Measurements from ENCODE around the gene HLA-DQA2. TPM values are rescaled to one million over a fixed set of nuclear protein-coding genes. Genes with fewer than 3 reads are reported as not detected.
"Not testable (repeated sequence)": the region's sequence is repeated elsewhere in the genome, so short reads cannot be mapped to it uniquely, and the experiment has no call there.

Gene HLA-DQA2
- total and polyA plus RNA-seq, 2 donors from 2014 or later, result 6.4 to 10.0 TPM

GRCh38 chr6:32738126-32738525 lies 3.1 kb upstream of the HLA-DQA2 start:
- intact Hi-C loops (cut with DNase I), result no loop called here
- FAIRE-seq (no peak), DNase-seq (no peak)
- no peak overlapping the region for H3K27ac ChIP-seq (ENCODE audit: low read depth in 2 of 2, low read length in 2 of 2)
- H3K9me3 ChIP-seq (ENCODE audit: control insufficient read depth in 2 of 3, insufficient read depth in 1 of 3, low read length in 3 of 3), result no peaks in the 10 kb centered on the region
- H3K9ac ChIP-seq (ENCODE audit: low read length in 3 of 3), result no peak overlapping the region
- no peak overlapping the region for H3K4me3 ChIP-seq (ENCODE audit: low read length in 3 of 3)
- no peaks in the 10 kb centered on the region for H3K4me1 ChIP-seq (ENCODE audit: control insufficient read depth in 2 of 3, insufficient read depth in 2 of 3, low read depth in 1 of 3, low read length in 3 of 3)
- H3K27me3 ChIP-seq (ENCODE audit: control insufficient read depth, insufficient read depth, low read length), result no peaks in the 10 kb centered on the region
- TF ChIP-seq CTCF (IDR thresholded peaks at IDR 0.05; ENCODE audit: borderline replicate concordance, extremely low read depth, insufficient read depth), result no peak
- no peaks in the 10 kb centered on the region for H3K36me3 ChIP-seq (ENCODE audit: control insufficient read depth in 2 of 3, insufficient read depth in 3 of 3, low read length in 3 of 3)

DNA sequence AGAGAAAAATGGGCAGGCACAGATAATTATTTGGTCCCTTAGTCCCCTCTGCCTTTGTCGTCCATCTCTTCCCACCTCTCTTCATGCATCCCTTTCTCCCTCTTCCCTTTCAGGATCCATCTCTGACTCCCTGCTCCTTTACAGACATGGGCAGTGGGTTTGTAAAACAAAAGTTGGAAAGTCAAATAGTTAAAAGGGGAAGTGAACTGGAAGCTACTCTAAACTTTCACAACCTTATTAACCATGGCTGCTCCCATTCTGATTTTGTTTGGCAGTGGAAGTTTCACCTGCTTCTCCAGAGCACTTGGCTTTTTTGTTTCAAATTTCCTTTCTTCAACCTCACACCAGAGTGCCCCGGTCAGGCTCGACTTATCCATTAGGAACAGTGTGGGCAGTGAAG lies 1.2 kb downstream of the HLA-DQA2 start:
- no peak for TF ChIP-seq CTCF (IDR thresholded peaks at IDR 0.05; ENCODE audit: borderline replicate concordance, extremely low read depth, insufficient read depth)
- intact Hi-C loops (cut with DNase I), result no loop called here
- no peaks in the 10 kb centered on the region for H3K27me3 ChIP-seq (ENCODE audit: control insufficient read depth, insufficient read depth, low read length)
- no peak overlapping the region for H3K9ac ChIP-seq (ENCODE audit: low read length in 3 of 3)
- H3K4me1 ChIP-seq (ENCODE audit: control insufficient read depth in 2 of 3, insufficient read depth in 2 of 3, low read depth in 1 of 3, low read length in 3 of 3), result no peaks in the 10 kb centered on the region
- no peak for FAIRE-seq
- H3K27ac ChIP-seq (ENCODE audit: low read depth in 2 of 2, low read length in 2 of 2), result no peak overlapping the region
- no peaks in the 10 kb centered on the region for H3K36me3 ChIP-seq (ENCODE audit: control insufficient read depth in 2 of 3, insufficient read depth in 3 of 3, low read length in 3 of 3)
- no peak for DNase-seq
- no peak overlapping the region for H3K4me3 ChIP-seq (ENCODE audit: low read length in 3 of 3)
- H3K9me3 ChIP-seq (ENCODE audit: control insufficient read depth in 2 of 3, insufficient read depth in 1 of 3, low read length in 3 of 3), result no peaks in the 10 kb centered on the region

- no peak for TF ChIP-seq CTCF (IDR thresholded peaks at IDR 0.05; ENCODE audit: borderline replicate concordance, extremely low read depth, insufficient read depth)
- no peaks in the 10 kb centered on the region for H3K27me3 ChIP-seq (ENCODE audit: control insufficient read depth, insufficient read depth, low read length)
- no peaks in the 10 kb centered on the region for H3K36me3 ChIP-seq (ENCODE audit: control insufficient read depth in 2 of 3, insufficient read depth in 3 of 3, low read length in 3 of 3)
- no peak overlapping the region for H3K4me3 ChIP-seq (ENCODE audit: low read length in 3 of 3)
- H3K9ac ChIP-seq (ENCODE audit: low read length in 3 of 3), result no peak overlapping the region
- intact Hi-C loops (cut with DNase I), result no loop called here
- no peak for DNase-seq
- FAIRE-seq, result no peak
- H3K9me3 ChIP-seq (ENCODE audit: control insufficient read depth in 2 of 3, insufficient read depth in 1 of 3, low read length in 3 of 3), result no peaks in the 10 kb centered on the region
- no peaks in the 10 kb centered on the region for H3K4me1 ChIP-seq (ENCODE audit: control insufficient read depth in 2 of 3, insufficient read depth in 2 of 3, low read depth in 1 of 3, low read length in 3 of 3)
- no peak overlapping the region for H3K27ac ChIP-seq (ENCODE audit: low read depth in 2 of 2, low read length in 2 of 2)
These were observed 3.6 kb downstream of the HLA-DQA2 start for GRCh38 chr6:32744776-32745175.

DNA sequence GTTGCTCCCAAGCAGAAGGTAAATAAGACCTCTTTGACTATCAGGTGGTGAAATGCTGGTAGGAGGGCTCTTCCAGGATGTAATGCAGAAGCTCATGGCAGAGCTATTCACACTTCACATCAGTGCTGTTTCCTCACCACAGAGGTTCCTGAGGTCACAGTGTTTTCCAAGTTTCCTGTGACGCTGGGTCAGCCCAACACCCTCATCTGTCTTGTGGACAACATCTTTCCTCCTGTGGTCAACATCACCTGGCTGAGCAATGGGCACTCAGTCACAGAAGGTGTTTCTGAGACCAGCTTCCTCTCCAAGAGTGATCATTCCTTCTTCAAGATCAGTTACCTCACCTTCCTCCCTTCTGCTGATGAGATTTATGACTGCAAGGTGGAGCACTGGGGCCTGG lies 4.5 kb downstream of the HLA-DQA2 start:
- DNase-seq; FAIRE-seq; H3K27me3 ChIP-seq (ENCODE audit: control insufficient read depth, insufficient read depth, low read length); H3K9ac ChIP-seq (ENCODE audit: low read length in 3 of 3); H3K27ac ChIP-seq (ENCODE audit: low read depth in 2 of 2, low read length in 2 of 2); H3K4me3 ChIP-seq (ENCODE audit: low read length in 3 of 3); H3K36me3 ChIP-seq (ENCODE audit: control insufficient read depth in 2 of 3, insufficient read depth in 3 of 3, low read length in 3 of 3); H3K9me3 ChIP-seq (ENCODE audit: control insufficient read depth in 2 of 3, insufficient read depth in 1 of 3, low read length in 3 of 3); H3K4me1 ChIP-seq (ENCODE audit: control insufficient read depth in 2 of 3, insufficient read depth in 2 of 3, low read depth in 1 of 3, low read length in 3 of 3); intact Hi-C loops (cut with DNase I): not testable (repeated sequence)

All from kidney (tissue), 14 donors.